Gastroesophageal sphincter (tissue), 4 donors: ENCODE results near the gene KRT8. TPM values are rescaled to one million over a fixed set of nuclear protein-coding genes. Genes with fewer than 3 reads are reported as not detected.
A peak's percentile ranks its signal among the peaks of the same experiment; 100 is the strongest.
"Not testable (repeated sequence)": the region's sequence is repeated elsewhere in the genome, so short reads cannot be mapped to it uniquely, and the experiment has no call there.

Source experiments
- ATAC-seq: fragments of 150-250 bp; one replicate; pipeline ENCODE4 v1.9.1; 2016; ENCODE audit warnings: mild to moderate bottlenecking, moderate library complexity
- H3K27ac ChIP-seq, 4 donors: fragments of 200-600 bp; sonication (generic) in 3 of 4; 1 replicate in 3 of 4; 2 replicates in 1 of 4; pipeline ENCODE4 v1.5.1; 2016 to 2019
- H3K27me3 ChIP-seq: fragments of 200-600 bp; sonication (generic); one replicate; pipeline ENCODE4 v1.5.1; 2019
- H3K36me3 ChIP-seq, 2 donors: fragments of 200-600 bp; sonication (generic); one replicate each; pipeline ENCODE4 v1.5.1; 2019; ENCODE audit warnings: control low read depth in 1 of 2
- H3K4me1 ChIP-seq, 3 donors: fragments of 200-600 bp; sonication (generic); 1 replicate in 2 of 3; 2 replicates in 1 of 3; pipeline ENCODE4 v1.5.1; 2016 to 2019; ENCODE audit warnings: control low read depth in 2 of 3
- H3K4me3 ChIP-seq, 2 donors: fragments of 200-600 bp; sonication (generic); one replicate each; pipeline ENCODE4 v1.5.1; 2019; ENCODE audit warnings: mild to moderate bottlenecking in 1 of 2, moderate library complexity in 1 of 2
- H3K9me3 ChIP-seq, 3 donors: fragments of 200-600 bp; sonication (generic); one replicate each; pipeline ENCODE4 v1.5.1; 2017 to 2019; ENCODE audit warnings: control low read depth in 2 of 3
- EP300 ChIP-seq: sonication (generic); formaldehyde crosslinking; IDR thresholded peaks from one replicate; pipeline ENCODE4 v1.6.1; 2017; ENCODE audit warnings: antibody characterized with exemption, mild to moderate bottlenecking
- POLR2A ChIP-seq, 2 donors: fragments of 450-650 bp; IDR thresholded peaks; one replicate each; pipeline ENCODE4 v1.6.1; 2017; ENCODE audit warnings: antibody characterized with exemption in 2 of 2, mild to moderate bottlenecking in 2 of 2, moderate library complexity in 1 of 2
- POLR2AphosphoS5 ChIP-seq: sonication (generic); formaldehyde crosslinking; IDR thresholded peaks from one replicate; pipeline ENCODE4 v1.6.1; 2017; ENCODE audit warnings: antibody characterized with exemption
- WGBS, 2 donors: methylation state at CpG; one replicate each; pipeline ENCODE4 v1.1.5; 2018; ENCODE audit warnings: low coverage in 1 of 2; 5-methylcytosine and 5-hydroxymethylcytosine counted together
- total RNA-seq, 4 donors: library from RNA; depleted of rRNA; stranded (reverse); fragments of >200 nt; gene quantifications; one replicate each; pipeline ENCODE4 v1.1.0, GENCODE V29; 2016
- TF ChIP-seq, protein P1 (sequence below), 4 experiments: fragments of 200-600 bp in 2 of 4; fragments of 450-650 bp in 2 of 4; sonication (generic) in 1 of 4; IDR thresholded peaks; one replicate each; pipeline ENCODE4 v1.5.1; 2017 to 2019; ENCODE audit warnings: antibody characterized with exemption in 4 of 4, mild to moderate bottlenecking in 2 of 4, moderate library complexity in 2 of 4

Gene KRT8
- total RNA-seq, 4 donors from 2014 or later: 72.0 to 565 (median 255) TPM

DNA sequence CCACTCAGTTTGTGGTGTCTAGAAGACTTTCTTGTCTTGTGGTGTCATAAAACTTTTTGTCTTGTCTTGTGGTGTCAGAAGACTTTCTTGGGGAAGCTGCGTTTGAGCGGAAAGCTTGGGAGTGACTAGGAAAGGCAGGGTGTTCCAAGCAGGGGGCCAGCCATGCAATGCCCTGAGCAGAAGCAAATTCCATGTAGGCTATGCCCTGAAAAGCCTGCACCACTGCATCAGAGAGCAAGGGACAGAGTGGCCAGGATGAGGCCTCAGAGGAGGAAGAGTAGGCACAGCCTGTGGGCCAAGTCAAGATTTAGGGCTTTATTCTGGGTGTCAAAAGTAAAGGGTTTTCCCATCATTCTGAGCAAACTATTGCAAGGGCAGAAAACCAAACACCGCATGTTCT lies 14.5 kb downstream of the KRT8 start:
- Histone ChIP-seq H3K4me1 (peaks cover 0 to 3% (median 0%) of the 10 kb centered on the region in 3 donors), H3K36me3 (no peaks in the 10 kb centered on the region), H3K9me3 (no peaks in the 10 kb centered on the region), H3K4me3 (no peak overlapping the region), H3K27ac (no peak overlapping the region), H3K27me3 (no peaks in the 10 kb centered on the region)
- TF ChIP-seq, protein P1, sequence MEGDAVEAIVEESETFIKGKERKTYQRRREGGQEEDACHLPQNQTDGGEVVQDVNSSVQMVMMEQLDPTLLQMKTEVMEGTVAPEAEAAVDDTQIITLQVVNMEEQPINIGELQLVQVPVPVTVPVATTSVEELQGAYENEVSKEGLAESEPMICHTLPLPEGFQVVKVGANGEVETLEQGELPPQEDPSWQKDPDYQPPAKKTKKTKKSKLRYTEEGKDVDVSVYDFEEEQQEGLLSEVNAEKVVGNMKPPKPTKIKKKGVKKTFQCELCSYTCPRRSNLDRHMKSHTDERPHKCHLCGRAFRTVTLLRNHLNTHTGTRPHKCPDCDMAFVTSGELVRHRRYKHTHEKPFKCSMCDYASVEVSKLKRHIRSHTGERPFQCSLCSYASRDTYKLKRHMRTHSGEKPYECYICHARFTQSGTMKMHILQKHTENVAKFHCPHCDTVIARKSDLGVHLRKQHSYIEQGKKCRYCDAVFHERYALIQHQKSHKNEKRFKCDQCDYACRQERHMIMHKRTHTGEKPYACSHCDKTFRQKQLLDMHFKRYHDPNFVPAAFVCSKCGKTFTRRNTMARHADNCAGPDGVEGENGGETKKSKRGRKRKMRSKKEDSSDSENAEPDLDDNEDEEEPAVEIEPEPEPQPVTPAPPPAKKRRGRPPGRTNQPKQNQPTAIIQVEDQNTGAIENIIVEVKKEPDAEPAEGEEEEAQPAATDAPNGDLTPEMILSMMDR (IDR thresholded peaks at IDR 0.05): no peak
- TF ChIP-seq EP300 (no peak), POLR2AphosphoS5 (no peak), POLR2A (IDR thresholded peaks at IDR 0.05) (no peak)
- ATAC-seq: no peak
- WGBS, 2 donors: 79 to 92% methylated on average over 2 to 3 of the region's 3 CpGs

DNA sequence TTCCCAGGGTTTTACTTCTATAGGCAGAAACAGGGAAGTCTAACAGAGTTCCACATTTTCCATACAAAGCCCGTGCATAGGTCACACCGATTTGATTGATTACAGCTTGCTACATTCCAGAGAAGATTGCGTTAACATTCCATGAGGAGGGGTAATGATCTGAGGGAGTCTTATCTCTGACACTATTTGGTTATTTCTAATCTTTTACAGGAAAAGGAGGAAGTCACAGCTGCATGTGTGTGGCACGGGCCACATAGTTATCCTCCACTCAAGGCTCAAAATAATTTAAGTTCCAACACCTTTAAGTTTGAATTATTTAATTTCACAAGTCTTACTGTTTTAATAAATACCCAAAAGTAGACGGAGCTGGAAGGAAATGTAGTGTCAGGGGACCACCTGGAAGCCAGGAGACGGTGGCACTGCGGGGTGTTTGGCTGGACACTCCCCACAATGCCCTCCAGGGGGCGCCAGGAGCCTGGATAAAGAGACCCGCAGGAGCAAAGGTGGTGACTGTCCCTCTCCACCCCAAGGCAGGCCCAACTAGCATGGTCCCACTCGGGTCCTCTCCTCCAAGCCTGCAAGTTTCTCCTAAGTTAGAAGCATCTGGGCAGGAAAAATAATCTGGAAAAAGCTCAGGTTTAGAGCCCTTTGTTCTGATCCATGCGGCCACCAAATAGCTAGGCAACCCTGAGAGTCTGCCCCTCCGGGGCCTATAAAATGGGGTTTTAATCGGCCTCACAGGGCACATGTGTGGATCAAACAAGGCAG lies 20.2 kb downstream of the KRT8 start:
- 21 to 29% methylated on average over 6 to 9 of the region's 13 CpGs for WGBS, 2 donors
- Histone ChIP-seq H3K27ac (no peak overlapping the region), H3K36me3 (no peaks in the 10 kb centered on the region), H3K9me3 (no peaks in the 10 kb centered on the region), H3K27me3 (no peaks in the 10 kb centered on the region), H3K4me3 (no peak overlapping the region), H3K4me1 (peaks cover 0 to 5% (median under 1%) of the 10 kb centered on the region in 3 donors)
- ATAC-seq: peak; percentile 56
- TF ChIP-seq POLR2AphosphoS5 (no peak), EP300 (no peak), POLR2A (IDR thresholded peaks at IDR 0.05) (no peak)
- TF ChIP-seq, protein P1 (IDR thresholded peaks at IDR 0.05): peak; percentile 77 to 94 (median 86)

DNA sequence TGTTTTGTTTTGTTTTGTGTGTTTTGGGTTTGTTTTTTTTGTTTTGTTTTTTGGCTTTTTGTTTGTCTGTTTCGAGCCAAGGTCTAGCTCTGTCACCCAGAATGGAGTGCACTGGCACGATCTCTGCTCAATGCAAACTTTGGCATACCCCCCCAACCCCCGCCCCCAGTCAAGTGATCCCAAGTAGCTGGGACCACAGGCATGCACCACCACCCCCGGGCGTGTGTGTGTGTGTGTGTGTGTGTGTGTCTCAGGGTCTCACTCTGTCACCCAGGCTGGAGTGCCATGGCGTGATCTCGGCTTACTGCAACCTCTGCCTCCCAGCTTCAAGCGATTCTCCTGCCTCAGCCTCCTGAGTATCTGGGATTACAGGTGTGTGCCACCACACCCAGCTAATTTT lies 24.4 kb downstream of the KRT8 start:
- H3K9me3 ChIP-seq, H3K27me3 ChIP-seq, ATAC-seq, H3K36me3 ChIP-seq, H3K4me3 ChIP-seq, H3K27ac ChIP-seq: not testable (repeated sequence)
- 50% methylated on average over 2 of the region's 8 CpGs; no CpG with 5 or more reads in 1 of the 2 donors for WGBS, 2 donors
- peaks cover 0 to 18% (median 8%) of the 10 kb centered on the region in 3 donors for H3K4me1 ChIP-seq

DNA sequence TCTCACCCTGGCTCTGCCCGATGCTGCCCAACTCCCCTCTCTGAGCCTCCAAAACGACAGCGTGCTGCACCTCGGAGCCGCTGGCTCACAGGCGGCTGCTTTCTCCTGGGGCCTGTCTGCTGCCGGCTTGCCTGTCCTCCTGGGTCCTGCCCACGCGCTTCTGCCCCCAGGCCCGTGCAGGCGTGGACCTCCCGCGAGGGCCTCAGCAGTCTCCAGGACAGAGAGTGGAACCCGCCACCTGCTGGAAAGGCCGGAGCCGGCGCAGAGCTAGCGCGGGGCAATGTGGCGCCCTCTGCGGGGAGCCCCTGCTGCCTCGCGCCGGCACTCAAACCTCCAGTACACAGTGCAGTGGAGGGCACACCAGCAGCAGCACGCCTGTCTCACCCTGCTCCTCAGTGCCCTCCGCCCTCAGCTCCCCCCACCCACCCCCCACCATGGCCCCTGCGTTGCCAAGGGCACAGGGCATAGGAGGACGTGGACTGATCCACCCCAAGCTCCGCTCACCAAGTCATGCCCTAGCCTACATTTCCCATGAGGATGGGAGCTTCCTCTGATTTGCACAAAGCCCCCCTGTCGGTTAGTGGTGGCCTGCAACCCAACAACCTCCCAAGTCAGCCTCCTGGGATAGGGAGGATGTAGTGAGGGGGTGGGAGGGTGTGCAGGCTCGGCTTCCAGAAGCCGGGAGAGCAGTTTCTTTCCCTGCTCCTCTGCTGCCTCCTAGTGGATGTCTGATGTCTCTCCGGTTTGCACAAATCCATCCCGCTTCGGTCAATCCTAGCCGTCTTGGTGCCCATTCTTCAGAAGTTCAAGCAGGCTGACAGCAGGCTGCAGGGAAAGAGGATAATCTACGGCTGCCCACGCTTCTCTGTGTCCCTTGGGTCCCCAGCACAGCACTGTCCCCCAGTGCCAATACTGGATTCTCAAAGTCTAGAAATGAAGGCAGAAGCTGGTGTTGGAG lies 25.2 kb downstream of the KRT8 start:
- Histone ChIP-seq H3K27me3 (no peaks in the 10 kb centered on the region), H3K36me3 (no peaks in the 10 kb centered on the region), H3K4me1 (peaks cover 0 to 26% (median 9%) of the 10 kb centered on the region in 3 donors), H3K27ac (peak overlapping the region in 3 of 4 donors; percentile 18 to 51 (median 31)), H3K4me3 (peak overlapping the region in 1 of 2 donors; percentile 41), H3K9me3 (no peaks in the 10 kb centered on the region)
- TF ChIP-seq, protein P1 (IDR thresholded peaks at IDR 0.05): peak; percentile 56 to 87 (median 82)
- TF ChIP-seq POLR2AphosphoS5: no peak
- 0 to 11% methylated on average over 4 to 8 of the region's 38 CpGs for WGBS, 2 donors
- ATAC-seq: peak; percentile 85

DNA sequence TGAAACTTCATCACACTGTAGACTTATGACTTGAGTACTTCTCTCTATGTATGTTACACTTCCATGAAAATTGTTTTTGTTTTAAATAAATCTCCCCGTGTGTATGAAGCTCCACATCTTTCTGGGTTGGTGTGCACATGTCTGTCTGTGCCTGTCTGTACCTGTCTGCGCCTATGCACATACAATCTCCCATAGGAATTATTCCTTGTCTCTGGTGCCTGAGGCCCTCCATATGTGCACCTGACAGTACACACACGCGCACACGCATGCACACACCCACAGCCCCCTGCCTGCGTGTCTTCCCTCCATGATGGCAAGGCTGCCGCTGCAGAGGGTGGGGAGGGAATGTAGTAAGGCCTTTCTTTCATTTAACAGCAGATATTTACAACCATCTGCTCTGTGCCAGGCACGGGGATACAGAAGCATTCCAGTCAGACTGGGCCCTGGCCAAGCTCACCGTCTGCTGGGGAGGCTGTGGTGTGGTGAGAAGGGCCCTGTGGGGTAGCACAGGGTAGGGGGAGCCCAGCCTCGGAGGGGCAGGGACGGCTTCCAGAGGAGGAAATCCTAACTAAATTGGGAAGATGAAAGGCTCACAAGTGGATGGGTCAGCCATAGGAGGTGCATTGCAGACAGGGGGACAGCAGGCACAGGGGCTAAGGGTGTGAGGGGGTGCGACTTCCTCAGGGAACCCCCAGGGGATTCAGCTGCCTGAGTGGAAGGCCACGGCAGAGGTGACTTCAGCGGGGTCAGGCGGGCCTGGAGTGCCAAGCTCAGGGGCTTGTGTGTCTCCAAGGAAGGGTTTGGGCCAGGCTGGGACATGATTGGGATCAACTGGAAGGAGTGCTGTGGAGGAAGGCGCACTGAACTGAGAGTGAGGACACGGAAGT lies 26.1 kb downstream of the KRT8 start:
- Histone ChIP-seq H3K4me1 (peaks cover 0 to 35% (median 11%) of the 10 kb centered on the region in 3 donors), H3K27ac (peak overlapping the region in 3 of 4 donors; percentile 18 to 51 (median 31)), H3K36me3 (no peaks in the 10 kb centered on the region), H3K27me3 (no peaks in the 10 kb centered on the region), H3K9me3 (no peaks in the 10 kb centered on the region), H3K4me3 (peak overlapping the region in 1 of 2 donors; percentile 41)
- TF ChIP-seq POLR2A (IDR thresholded peaks at IDR 0.05): no peak
- TF ChIP-seq EP300: no peak
- TF ChIP-seq, protein P1 (IDR thresholded peaks at IDR 0.05): no peak
- no peak for TF ChIP-seq POLR2AphosphoS5
- WGBS, 2 donors: 50 to 77% methylated on average over 6 to 7 of the region's 17 CpGs
- ATAC-seq: peak; percentile 23
